AG10803 (cell line): Measurements from ENCODE around the gene KRT16.
"Not testable (repeated sequence)": the region's sequence is repeated elsewhere in the genome, so short reads cannot be mapped to it uniquely, and the experiment has no call there.

Experiments
- DNase-seq: peaks from one replicate; pipeline ENCODE4 v3.0.0; 2010; ENCODE audit warnings: low read depth
- H3K4me3 ChIP-seq: 2 replicates; pipeline ENCODE4 v1.5.1; 2011; ENCODE audit warnings: mild to moderate bottlenecking, low read length, control low read depth
- TF ChIP-seq, protein P1 (sequence below): conservative IDR thresholded peaks from 2 replicates; pipeline ENCODE4 v1.5.1; 2011; ENCODE audit warnings: mild to moderate bottlenecking, low read length, control low read depth, inconsistent platforms

KRT16 gene

DNA sequence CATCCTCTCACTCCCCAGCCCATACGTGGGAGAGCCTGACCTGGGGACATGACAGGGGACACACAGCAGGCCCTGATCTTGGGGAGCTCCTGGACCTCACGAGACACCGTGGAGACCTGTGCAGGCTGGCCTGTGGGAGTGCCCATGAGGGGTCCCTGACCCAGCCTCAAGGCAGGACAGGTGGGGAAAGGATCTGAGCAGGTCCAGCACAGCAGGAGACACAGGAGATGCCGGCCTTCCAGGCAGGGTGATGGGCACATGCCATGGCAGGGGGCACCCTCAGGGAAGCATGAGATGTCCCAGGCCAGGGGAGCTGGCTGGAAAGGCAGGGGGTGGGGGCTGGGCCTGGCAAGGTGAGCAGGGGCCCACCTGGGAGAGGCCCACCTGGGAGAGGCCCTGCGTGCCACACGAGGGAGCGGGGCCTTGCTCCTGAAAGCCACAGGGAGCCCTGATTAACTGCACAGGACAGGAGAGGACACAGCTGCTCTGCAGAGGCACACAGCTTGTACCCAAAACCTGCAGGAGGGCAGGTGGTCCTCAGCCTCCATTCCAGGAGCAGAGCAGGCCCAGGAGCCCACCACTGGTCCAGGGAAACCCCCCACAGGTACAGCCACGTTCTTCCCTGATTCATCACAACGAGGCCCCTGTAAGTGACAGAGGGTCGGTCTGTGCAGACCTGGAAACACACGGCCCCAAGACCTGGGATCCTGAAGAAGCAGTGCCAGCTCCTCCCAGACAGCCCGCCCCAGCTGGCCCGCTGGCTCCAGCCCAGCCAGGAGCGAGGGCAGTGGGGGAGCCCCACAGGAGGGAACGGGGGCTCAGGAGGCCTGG, 38.4 kb upstream of the KRT16 start:
- DNase-seq: no peak
- TF ChIP-seq, protein P1, sequence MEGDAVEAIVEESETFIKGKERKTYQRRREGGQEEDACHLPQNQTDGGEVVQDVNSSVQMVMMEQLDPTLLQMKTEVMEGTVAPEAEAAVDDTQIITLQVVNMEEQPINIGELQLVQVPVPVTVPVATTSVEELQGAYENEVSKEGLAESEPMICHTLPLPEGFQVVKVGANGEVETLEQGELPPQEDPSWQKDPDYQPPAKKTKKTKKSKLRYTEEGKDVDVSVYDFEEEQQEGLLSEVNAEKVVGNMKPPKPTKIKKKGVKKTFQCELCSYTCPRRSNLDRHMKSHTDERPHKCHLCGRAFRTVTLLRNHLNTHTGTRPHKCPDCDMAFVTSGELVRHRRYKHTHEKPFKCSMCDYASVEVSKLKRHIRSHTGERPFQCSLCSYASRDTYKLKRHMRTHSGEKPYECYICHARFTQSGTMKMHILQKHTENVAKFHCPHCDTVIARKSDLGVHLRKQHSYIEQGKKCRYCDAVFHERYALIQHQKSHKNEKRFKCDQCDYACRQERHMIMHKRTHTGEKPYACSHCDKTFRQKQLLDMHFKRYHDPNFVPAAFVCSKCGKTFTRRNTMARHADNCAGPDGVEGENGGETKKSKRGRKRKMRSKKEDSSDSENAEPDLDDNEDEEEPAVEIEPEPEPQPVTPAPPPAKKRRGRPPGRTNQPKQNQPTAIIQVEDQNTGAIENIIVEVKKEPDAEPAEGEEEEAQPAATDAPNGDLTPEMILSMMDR: no peak
- no peak overlapping the region for H3K4me3 ChIP-seq

GRCh38 chr17:41649923-41650519, 37.5 kb upstream of the KRT16 start:
- H3K4me3 ChIP-seq: no peak overlapping the region
- TF ChIP-seq, protein P1: no peak
- no peak for DNase-seq

DNA sequence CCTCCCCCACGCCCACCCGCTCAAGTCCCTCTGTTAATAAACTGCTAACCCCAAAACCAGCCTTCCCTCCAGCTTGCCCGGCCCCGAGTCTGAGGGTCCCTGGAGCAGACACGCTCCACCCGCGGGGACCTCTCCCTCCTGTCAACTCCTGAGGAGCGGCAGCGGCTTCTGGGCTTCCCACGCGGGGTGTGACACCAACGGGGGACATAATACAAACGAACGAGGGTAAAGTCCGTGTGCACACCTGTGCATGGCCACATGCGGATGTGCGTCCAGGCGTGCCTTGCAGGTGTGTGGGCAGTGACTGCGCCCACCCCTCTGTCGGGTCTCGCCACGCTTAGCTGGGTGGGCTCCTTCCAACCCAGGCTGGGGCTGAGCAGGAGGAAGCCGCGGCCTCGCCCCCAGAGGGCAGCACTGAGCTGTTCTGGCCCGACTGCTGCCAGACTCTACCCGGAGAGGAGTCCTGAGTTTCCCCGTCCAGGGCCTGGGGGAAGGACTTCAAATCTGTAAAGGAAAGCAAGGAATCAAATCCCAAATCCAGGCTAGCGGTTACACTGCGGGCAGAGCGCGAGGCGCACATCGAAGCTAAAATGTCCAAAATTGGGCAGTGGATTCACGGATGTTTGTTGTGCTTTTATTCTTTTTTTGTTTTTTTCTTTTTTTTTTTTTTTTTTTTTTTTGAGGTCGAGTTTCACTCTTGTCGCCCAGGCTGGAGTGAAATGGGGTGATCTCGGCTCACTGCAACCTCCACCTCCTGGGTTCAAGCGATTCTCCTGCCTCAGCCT, 36.0 kb upstream of the KRT16 start:
- peak overlapping the region; percentile 54 for H3K4me3 ChIP-seq
- TF ChIP-seq, protein P1: peak; percentile 88
- peak; percentile 78 for DNase-seq

DNA sequence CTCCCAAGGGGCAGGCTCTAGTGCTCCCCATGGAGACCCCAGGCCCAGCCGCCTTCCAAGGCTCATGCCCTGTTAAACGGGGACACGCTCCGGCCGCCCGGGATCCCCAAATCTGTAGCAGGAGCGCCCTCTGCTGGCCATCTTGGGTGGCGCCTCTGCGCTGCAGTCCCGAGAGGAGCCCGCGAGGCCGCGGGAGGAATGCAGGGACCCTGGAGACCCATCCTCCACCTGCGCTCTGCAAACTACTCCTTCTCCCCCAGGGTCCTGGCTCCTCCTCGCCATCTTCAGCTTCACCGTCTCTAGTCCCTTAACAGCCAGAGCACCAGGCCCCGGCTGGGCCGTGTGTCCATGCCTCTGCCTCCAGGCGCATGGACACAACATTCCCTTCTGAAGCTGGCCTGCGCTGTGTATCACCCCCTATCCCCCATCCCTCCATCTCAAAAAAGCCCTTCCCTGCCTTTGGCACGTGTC, 35.4 kb upstream of the KRT16 start:
- peak overlapping the region; percentile 54 for H3K4me3 ChIP-seq
- peak; percentile 48 for DNase-seq
- TF ChIP-seq, protein P1: peak; percentile 84

- DNase-seq: no peak
- H3K4me3 ChIP-seq: no peak overlapping the region
- TF ChIP-seq, protein P1: no peak
These were observed 34.7 kb upstream of the KRT16 start for GRCh38 chr17:41647038-41647813.

DNA sequence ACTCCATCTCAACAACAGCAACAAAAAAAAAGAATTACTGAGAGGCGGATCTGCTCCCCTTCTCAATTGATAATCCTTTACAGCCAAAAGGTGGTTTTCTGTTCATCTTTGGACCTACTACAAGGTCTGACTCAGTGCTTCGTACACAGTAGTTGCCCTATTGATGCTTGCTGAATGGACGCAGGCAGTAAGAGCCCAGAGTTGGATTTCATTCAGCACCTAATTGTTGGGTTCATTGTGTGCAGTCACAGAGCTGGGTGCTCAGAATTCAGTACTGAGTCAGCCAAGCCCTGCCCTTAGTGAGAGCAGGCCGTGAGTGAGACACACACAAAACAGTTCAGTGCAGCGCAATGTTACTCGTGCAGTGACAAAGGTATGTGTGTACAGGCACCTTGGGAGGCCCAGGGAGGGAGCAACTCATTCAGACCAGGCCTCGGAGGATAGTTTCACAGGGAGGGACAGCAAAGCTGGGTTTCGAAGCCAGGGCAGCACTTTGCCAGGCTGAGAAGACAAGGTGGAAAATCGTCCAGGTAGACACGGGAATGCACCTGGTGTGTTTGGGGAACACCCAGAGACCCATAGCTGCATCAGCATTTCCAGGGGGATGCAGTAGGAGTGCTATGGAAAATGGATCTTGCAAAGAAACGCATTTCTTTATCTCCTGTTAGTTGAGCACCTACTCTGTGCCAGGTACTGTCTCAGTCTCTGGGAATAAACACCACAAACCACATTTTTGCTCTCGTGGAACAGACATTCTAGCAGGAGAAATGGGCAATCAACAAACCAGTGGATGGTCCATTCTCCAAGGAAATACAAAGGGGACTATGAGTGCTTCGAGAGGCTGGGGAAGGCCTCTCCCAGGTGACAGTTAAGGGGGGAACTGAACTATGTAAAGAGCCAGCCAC, 29.9 kb upstream of the KRT16 start:
- H3K4me3 ChIP-seq: no peak overlapping the region
- TF ChIP-seq, protein P1: no peak
- no peak for DNase-seq

DNA sequence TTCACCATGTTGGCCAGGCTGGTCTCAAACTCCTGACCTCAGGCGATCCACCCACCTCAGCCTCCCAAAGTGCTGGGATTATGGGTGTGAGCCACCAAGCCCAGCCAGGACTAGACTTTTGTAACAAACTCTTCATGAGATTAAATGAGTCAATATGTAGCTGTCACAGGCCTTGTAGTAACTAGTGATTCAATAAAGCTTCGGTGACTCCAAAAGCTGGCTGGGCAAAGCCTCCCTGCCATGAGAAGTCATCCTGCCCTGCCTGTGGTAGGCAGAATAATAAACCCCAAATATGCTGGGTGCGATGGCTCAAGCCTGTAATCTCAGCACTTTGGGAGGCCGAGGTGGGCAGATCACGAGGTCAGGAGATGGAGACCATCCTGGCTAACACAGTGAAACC, 28.0 kb upstream of the KRT16 start:
- DNase-seq, H3K4me3 ChIP-seq: not testable (repeated sequence)
